DMS79 (cell line): Measurements from ENCODE around the gene ATP6AP2.
"Not testable (repeated sequence)": the region's sequence is repeated elsewhere in the genome, so short reads cannot be mapped to it uniquely, and the experiment has no call there.

Experiments
- DNase-seq: peaks from one replicate; lab custom pipeline; 2025; lab: John Stamatoyannopoulos, UW

ATP6AP2 gene

DNA sequence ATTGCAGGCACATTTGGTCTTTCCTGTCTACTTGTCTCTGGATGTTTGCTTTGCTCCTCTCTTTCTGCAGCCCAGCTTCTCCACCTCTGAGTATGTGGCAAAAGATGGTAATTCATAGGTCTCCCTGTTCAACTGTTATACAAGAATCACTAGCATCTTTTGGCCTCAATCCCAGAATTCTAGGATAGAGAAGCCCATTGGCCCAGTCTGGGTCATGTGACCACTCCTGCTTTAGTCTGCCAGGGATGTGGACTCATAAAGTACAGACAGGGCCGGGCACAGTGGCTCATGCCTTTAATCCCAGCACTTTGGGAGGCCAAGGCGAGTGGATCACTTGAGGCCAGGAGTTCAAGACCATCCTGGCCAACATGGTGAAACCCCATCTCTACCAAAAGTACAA lies 5.4 kb upstream of the ATP6AP2 start:
- not testable (repeated sequence) for DNase-seq

GRCh38 chrX:40576291-40576690 lies 4.5 kb upstream of the ATP6AP2 start:
- DNase-seq = no peak

GRCh38 chrX:40578039-40578695 lies 2.6 kb upstream of the ATP6AP2 start:
- peak; percentile 31 for DNase-seq

DNA sequence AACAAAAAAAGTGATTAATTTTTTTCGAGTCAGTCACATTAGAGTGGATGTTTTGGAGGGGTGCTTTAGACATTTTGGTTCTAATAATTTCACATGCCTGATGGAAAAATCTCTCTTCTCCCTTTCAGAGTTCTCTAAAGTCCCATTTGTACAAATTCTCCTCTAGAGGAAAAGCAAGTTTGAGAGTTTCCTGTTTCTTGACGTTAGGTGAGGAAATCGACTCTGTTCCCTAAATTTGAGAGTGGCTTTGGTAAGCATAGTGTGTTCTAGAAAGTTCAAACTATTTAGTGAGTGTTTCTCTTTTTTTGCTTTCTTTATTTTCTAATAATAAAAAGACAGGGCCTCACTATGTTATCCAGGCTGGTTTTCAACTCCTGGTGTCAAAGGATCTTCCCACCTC lies 1.6 kb upstream of the ATP6AP2 start:
- no peak for DNase-seq

- DNase-seq = no peak
Observed at GRCh38 chrX:40579900-40580536, 752 bp upstream of the ATP6AP2 start.

- DNase-seq = no peak
Observed at GRCh38 chrX:40581336-40581920, 658 bp downstream of the ATP6AP2 start.

DNA sequence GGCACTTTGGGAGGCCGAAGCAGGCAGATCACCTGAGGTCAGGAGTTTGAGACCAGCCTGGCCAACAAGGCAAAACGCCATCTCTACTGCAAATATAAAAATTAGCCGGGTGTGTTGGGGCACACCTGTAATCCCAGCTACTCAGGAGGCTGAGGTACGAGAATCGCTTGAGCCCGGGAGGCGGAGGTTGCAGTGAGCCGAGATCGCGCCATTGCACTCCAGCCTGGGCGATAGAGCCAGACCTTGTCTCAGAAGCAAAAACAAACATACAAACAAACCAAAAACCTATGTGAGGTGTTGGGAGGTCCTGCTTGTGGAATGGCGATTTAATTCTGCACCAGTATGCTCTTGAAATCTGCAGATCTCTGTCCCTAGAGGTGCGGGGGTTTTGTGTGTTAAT lies 1.4 kb downstream of the ATP6AP2 start:
- not testable (repeated sequence) for DNase-seq

DNA sequence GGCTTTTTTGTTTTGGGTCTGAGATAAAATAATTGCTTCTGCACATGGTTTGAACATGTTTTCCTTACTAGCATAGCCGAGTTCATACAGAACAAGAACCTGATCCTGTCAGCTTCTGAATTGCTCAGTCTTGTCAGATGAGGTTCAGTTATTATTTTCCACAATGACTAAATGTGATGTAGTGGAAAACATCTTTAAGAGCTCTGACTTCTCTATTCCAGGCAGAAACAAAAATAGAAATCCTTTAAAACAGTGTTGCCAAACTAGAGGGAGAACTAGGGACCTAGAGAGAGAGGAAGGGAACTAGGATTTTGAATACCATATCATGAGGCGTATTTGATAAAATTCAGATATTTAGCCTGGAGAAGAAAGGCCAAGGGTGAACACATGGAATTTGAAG lies 2.0 kb downstream of the ATP6AP2 start:
- DNase-seq = no peak

DNA sequence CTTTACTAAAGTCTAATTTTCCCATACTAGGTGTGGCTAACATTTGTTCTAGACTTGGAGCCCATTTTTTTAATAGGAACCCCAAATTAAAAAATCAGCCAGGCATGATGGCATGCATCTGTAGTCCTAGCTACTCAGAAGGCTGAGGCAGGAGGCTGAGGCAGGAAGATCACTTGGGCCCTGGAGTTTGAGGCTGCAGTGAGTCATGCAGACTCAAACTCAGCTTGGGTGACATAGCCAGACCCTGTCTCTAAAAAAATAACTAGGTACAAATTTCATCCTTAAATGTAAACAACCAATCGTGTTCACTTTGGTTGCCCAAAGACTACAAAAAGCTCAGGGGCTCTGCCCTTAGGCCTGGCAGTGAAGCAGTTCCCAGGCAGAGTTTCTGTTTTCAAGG lies 6.9 kb downstream of the ATP6AP2 start:
- not testable (repeated sequence) for DNase-seq

- not testable (repeated sequence) for DNase-seq
Observed at GRCh38 chrX:40589616-40590321, 9.0 kb downstream of the ATP6AP2 start.

DNA sequence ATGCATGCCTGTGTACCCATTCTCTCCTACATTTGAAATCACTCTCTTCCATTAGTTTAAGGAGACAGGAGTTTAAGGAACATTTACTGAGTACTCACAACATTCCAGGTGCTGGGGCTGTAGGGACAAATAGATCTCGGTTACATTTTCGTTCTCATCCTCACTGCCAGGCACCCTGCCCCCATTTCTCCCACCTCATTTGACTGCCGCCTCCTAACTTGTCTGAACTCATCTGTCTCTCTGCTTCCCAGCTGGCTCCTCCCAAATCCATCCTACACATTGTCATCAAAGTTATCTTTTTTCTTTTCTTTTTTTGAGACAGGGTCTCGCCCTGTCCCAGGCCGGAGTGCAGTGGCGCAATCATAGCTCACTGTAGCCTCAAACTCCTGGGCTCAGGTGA lies 22.7 kb downstream of the ATP6AP2 start:
- no peak for DNase-seq

GRCh38 chrX:40607381-40607780 lies 26.6 kb downstream of the ATP6AP2 start:
- DNase-seq = no peak

DNA sequence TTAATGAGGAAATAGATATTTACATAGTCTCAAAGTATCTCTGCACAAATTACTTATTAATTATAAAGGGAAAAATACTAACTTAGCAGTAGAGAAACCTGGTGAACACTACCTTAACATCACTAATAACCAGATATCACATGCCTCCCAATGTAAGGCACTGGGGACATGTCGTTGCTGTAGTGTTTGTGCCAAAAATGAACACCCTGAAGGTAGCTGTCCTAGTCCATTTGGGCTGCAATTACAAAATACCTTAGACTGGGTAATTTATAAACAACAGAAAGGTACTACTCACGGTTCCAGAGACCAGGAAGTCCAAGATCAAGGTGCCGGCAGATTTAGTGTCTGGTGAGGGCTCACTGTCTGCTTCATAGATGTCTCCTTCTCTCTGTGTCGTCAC lies 31.7 kb downstream of the ATP6AP2 start:
- no peak for DNase-seq

DNA sequence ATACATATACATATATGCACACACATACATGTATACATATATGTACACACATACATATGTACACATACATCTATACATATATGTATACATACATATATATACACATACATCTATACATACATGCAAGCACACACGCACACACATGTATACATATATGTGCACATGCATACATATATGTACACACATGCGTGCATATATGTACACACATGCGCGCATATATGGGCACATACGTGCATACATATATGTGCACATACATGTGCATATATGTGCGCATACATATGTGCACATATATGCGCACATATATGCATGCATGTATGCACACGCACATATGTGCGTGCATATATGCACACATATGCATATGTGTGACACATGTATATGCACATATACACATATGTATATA lies 35.2 kb downstream of the ATP6AP2 start:
- no peak for DNase-seq

DNA sequence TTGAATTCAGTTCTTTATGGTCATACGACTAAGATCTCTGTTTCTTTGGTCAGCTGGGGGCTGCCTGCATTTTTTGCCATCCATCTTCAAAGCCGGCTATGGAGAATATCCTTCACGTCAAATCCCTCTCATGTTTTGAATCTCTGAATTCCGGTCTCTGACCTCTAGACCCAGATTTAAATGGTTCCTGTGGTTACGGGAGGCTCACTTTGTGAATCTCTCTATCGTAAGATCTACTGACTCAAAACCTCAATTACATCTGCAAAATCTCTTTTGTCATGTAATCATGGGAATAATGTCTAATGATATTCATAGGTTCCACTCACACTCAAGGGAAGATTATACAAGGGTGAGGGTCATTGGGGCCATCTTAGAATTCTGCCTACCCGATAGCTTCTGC lies 36.8 kb downstream of the ATP6AP2 start:
- DNase-seq = no peak

GRCh38 chrX:40622479-40623138 lies 41.8 kb downstream of the ATP6AP2 start:
- DNase-seq = no peak

- DNase-seq = no peak
Observed at GRCh38 chrX:40623139-40623536, 42.4 kb downstream of the ATP6AP2 start, which contains the start of gene MPC1L. MPC1L (plus strand) TSS chrX:40623428; CDS start chrX:40623566, 138 bp downstream.

- DNase-seq = no peak
Observed at GRCh38 chrX:40623665-40624064, 42.9 kb downstream of the ATP6AP2 start.

- DNase-seq = no peak
Observed at GRCh38 chrX:40625294-40625693, 44.5 kb downstream of the ATP6AP2 start.

DNA sequence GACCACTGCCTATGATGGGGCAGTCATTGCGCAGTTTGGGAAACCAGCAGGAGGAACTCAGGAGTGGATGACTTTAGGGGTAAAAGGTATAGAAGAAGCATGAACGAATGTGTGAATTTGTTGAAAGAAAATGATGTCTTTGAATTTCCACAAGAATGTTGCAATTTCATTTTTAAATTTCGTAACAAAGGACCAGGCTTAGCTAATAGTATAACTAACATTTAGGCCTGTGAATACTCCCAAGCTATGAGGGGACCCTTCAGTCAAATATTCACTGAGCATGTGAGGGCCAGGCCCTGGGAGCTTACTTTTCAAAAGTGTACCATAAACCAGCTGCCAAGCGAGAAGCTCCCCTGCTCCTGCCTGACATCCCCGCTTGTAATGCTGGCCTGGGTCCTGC lies 47.7 kb downstream of the ATP6AP2 start:
- no peak for DNase-seq

DNA sequence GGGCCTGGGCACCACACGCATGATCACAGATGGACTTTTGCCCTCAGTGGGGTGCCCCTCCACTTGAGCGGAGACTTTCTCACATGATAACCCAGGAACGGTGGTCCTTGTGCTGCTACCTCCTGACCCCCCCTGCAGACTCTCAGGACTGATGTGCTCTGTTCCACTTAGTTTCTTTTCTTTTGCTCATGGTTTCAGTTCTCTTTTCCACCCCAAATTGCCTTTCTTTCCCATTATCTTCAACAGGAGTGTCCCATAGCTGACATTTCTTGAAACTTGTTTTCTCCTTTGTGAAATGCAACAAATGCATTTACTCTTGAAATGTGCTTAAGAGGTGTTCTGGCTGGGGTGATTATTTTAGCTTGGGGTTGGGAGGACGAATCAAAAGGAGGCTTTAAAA lies 51.4 kb downstream of the ATP6AP2 start:
- DNase-seq = no peak

DNA sequence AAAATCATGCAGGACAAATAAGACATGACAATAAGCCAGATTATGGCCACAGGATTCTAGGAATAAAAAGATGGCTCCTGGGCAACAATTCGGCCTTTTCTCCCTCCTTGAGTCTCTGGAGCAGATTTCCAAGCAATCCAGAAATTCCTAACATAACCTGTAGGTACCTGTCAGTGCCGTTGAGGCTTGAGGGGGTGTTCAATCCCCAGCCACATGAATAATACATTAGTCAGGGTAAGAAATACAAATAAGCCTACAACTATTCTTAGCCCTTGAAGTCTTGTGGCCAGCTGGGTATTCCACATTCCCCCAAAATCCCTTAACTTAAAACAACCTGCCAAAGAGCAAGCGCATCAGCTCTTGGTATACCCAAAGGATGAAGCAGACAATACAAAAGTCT lies 56.9 kb downstream of the ATP6AP2 start:
- no peak for DNase-seq
